Gastroesophageal sphincter (tissue), 3 donors: Measurements from ENCODE around the gene ACBD6.

Source experiments
- CTCF ChIP-seq, 4 experiments: fragments of 200-600 bp in 2 of 4; fragments of 450-650 bp in 2 of 4; sonication (generic) in 1 of 4; IDR thresholded peaks; one replicate each; pipeline ENCODE4 v1.5.1; 2017 to 2019; ENCODE audit warnings: antibody characterized with exemption in 4 of 4, mild to moderate bottlenecking in 2 of 4, moderate library complexity in 2 of 4
- EP300 ChIP-seq: sonication (generic); formaldehyde crosslinking; IDR thresholded peaks from one replicate; pipeline ENCODE4 v1.6.1; 2017; ENCODE audit warnings: antibody characterized with exemption, mild to moderate bottlenecking
- POLR2A ChIP-seq, 2 donors: fragments of 450-650 bp; IDR thresholded peaks; one replicate each; pipeline ENCODE4 v1.6.1; 2017; ENCODE audit warnings: antibody characterized with exemption in 2 of 2, mild to moderate bottlenecking in 2 of 2, moderate library complexity in 1 of 2

- no peak for TF ChIP-seq POLR2A (IDR thresholded peaks at IDR 0.05)
- TF ChIP-seq CTCF (IDR thresholded peaks at IDR 0.05) = no peak
- no peak for TF ChIP-seq EP300
These were observed 121.2 kb downstream of the ACBD6 start for GRCh38 chr1:180381184-180381580.
